ENCODE data around the gene SIM1.

The SIM1 gene

DNA sequence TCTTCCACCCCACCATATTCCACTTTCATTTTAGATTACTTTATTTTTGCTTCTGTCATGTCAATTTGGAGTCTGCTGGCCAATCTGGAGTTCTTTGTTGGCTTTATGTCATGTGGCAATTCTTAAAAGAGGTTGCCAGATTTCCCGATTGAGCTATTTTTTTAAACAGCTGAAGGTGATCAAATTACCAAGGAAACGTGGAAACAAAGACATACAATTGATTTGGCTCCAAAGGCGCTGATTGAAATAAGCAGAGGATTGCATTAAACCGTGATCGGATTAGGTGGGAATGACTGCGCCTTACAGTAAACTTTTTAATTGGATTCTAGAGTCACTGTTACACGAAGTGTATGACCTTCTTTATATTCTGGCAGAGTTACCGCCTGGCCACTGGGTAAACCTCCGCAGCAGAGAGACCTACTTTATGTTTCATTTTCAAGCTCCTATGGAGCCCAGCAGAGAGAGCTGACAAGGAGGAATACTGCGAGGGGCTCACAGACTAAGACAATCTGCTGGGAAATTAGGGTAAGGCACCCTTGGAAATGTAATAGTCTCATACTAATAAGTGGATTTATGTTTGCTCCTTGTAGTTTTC, 37.9 kb downstream of the SIM1 start:
- no peaks in the 10 kb centered on the region for H3K4me1 Mint-ChIP-seq
- H3K27ac Mint-ChIP-seq: no peak overlapping the region
- no peak overlapping the region for H3K4me3 Mint-ChIP-seq
- H3K9me3 Mint-ChIP-seq: no peaks in the 10 kb centered on the region
- ATAC-seq: no peak
- H3K36me3 Mint-ChIP-seq: no peaks in the 10 kb centered on the region
- H3K27me3 Mint-ChIP-seq: peaks cover 10% of the 10 kb centered on the region

DNA sequence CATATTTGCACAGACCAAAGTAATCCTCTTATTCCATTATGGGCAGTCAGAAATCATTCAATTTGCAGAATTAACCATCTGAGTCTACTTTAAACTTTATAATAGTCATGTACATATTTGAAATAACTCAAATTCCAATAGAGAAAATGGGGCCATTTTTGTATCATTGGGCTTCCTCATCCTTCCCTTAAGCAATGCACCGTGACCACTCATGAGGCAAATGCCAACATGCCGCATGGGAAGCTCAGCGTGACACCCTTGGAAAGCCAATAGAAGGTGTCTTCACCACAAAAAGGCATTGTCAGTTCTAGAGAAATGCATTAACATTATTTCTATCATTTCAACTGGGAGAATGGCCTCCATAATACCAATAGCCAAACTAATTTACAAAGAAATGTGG, 38.5 kb downstream of the SIM1 start:
- Mint-ChIP-seq H3K4me3 (no peak overlapping the region), H3K36me3 (no peaks in the 10 kb centered on the region), H3K9me3 (no peaks in the 10 kb centered on the region), H3K4me1 (no peaks in the 10 kb centered on the region), H3K27ac (no peak overlapping the region), H3K27me3 (peaks cover 10% of the 10 kb centered on the region)
- no peak for ATAC-seq

DNA sequence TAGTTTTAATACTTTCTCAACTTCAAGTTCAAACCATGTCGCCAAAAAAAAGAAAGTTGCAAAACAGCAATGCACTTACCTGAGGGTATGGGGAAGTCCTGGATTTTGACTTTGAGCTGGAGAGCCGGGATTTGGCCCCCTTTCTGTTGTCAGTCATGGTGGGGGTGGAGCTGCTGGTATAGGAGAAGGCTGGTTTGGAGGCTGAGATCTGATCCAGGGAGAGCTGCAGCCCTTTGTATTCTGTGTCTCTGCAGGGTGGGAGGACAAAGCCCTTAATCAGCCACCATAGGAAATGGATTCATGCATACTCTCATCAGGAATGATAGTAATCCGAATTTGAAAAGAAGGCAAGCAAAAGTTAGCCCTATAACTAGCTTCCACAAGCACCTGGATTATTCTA, 44.0 kb downstream of the SIM1 start:
- no peak for ATAC-seq
- Mint-ChIP-seq H3K27me3 (peaks cover 19% of the 10 kb centered on the region), H3K4me1 (no peaks in the 10 kb centered on the region), H3K27ac (no peak overlapping the region), H3K9me3 (no peaks in the 10 kb centered on the region), H3K4me3 (no peak overlapping the region), H3K36me3 (no peaks in the 10 kb centered on the region)

DNA sequence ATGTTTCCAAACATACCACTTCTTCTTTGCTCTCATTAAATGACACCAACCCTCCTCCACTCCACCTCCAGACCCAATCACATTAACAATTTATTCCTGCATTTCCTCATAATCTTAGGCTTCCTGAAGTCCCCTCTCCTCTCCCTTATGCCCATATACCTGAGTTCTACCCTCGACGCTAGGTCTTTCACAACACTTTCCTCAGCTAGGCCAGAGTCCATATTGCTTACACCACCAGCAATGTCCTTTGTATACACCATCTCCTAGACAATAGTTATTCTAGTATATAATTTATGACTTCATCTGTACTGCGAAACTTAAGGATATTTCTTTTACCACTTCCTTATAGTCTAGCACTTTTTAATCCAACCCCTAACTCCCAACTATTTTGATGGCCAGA, 47.7 kb downstream of the SIM1 start:
- H3K4me3 Mint-ChIP-seq: no peak overlapping the region
- H3K27me3 Mint-ChIP-seq: peaks cover 12% of the 10 kb centered on the region
- no peaks in the 10 kb centered on the region for H3K9me3 Mint-ChIP-seq
- ATAC-seq: no peak
- H3K36me3 Mint-ChIP-seq: no peaks in the 10 kb centered on the region
- H3K27ac Mint-ChIP-seq: no peak overlapping the region
- no peaks in the 10 kb centered on the region for H3K4me1 Mint-ChIP-seq

DNA sequence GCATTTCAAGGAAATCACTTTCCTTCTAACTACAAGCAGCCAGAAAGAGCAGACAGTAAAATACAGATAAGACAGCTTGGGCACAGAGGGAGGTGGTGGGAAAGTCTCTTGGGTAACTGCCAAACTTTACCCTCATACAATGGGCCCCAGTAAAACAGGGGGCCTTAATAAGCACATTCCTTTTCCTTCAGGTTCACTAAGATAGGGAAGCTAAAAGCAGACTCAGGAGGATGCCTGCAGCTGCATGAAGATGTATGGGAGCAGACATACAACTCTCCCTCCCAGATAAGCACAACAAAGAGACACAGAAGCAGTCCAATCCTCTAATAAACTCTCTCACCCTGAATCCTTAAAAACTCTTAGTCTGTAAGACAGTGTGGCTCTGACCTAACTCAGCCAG, 49.0 kb downstream of the SIM1 start:
- Mint-ChIP-seq H3K9me3 (no peaks in the 10 kb centered on the region), H3K27ac (no peak overlapping the region), H3K36me3 (no peaks in the 10 kb centered on the region), H3K4me3 (no peak overlapping the region), H3K4me1 (no peaks in the 10 kb centered on the region), H3K27me3 (peaks cover 23% of the 10 kb centered on the region)
- ATAC-seq: no peak

DNA sequence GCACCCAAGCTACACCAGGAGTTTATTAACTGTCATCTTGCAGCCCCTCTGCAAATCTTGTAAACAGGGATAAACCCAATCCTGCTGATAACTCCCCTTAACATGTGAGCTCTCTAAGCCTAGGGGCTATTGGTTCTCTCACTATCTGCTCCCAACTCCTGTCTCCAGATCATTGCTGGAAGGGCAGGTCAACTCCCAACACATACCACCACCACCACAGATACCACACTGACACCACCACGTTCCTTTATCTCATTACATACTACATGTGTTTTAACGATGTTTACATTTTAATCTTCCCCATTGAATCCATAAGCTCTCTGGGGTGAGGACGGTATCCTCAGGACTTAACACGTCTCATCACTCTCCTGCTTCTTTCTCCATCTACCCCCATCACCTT, 51.8 kb downstream of the SIM1 start:
- H3K27ac Mint-ChIP-seq: no peak overlapping the region
- H3K4me1 Mint-ChIP-seq: no peaks in the 10 kb centered on the region
- no peaks in the 10 kb centered on the region for H3K9me3 Mint-ChIP-seq
- ATAC-seq: no peak
- peaks cover 23% of the 10 kb centered on the region for H3K27me3 Mint-ChIP-seq
- no peaks in the 10 kb centered on the region for H3K36me3 Mint-ChIP-seq
- no peak overlapping the region for H3K4me3 Mint-ChIP-seq

DNA sequence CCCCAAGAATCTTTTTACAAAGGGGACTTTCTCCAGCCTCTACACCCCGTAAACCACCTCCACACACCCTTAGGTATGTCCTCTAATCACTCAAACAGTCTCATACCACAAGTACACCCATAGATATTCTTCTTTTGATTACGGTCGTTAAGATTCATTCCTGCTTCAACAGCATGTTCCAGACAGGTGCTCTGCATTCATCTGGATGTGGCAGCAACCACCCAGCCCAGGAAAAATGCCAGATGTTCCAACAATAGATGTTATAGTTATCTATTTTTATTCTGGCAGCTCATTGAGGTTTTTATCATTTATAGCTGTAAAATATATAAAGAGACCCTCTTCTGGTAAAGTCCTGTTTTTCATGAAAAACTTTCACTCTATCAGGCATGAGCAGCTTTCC, 60.7 kb downstream of the SIM1 start:
- H3K9me3 Mint-ChIP-seq: no peaks in the 10 kb centered on the region
- H3K4me3 Mint-ChIP-seq: no peak overlapping the region
- no peaks in the 10 kb centered on the region for H3K27me3 Mint-ChIP-seq
- H3K36me3 Mint-ChIP-seq: no peaks in the 10 kb centered on the region
- no peak overlapping the region for H3K27ac Mint-ChIP-seq
- H3K4me1 Mint-ChIP-seq: no peaks in the 10 kb centered on the region
- no peak for ATAC-seq

DNA sequence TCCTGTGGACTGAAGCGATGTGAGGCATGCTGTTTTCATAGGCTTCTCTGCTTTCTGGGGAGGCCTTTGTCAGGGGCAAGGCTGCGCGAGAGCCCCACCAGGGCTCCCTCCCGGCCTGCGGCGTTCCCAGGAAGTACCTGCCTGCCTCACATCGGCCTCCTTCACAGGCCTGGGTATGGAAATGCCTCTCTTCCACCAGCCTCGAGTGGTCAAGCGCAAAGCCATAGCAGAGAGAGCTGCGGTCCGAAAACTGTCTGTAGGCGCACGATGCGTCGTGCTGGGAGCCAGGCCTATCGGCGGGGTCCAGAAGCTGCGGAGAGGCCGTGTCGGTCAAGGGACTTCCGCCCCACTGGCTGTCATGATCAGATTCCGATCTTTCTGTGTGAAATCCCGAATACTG, 71.2 kb downstream of the SIM1 start:
- no peak for ATAC-seq
- Mint-ChIP-seq H3K4me3 (no peak overlapping the region), H3K9me3 (peaks cover 4% of the 10 kb centered on the region), H3K27ac (no peak overlapping the region), H3K4me1 (no peaks in the 10 kb centered on the region), H3K36me3 (no peaks in the 10 kb centered on the region), H3K27me3 (peaks cover under 1% of the 10 kb centered on the region)

DNA sequence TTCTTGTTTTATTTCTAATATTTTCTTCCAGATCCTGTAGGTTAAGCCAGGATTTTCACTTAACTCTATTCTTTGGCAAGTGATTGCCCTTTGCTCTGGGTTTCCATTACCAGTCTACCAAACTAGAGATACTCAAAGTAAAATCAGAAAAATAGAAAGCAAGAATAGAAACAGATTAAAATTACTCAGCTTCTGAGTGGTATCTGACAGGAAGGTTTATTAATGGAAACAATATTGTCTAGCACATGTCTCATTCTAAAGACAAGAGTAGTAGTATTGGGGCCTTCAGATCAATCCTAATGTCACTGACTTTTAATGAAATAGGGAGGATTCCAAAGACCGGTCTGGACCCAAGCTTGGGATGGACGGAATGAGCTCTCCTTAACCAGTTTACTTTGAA, 72.3 kb downstream of the SIM1 start:
- no peaks in the 10 kb centered on the region for H3K4me1 Mint-ChIP-seq

DNA sequence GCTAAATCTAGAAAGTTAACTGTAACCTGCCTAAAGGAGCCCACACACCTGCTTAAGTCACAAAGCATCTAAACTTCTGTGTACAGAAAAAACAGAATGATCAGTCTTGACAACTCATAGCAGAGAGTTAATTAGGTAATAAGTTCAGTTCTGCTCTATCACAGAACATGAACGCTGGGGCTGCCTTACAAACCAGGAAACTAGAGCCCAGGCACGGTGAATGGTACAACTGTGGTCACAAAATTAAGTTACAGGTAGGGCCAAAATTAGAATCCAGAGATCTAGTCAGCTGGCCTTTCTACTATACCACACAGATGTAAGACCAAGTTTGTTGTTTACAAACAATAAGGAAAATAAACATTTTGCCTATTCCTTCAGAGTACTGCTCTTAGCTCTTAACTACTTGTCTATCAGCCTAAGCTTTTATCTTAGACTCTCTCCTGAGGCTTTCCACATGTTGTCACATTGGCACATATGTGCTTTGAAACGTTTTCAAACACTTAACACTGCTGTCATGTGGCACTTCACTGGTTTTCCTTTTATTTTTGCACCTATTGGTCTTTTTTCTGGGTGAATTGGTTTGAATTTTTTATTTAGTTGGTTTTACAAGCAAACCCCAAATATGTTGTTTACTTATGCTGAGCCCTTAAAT, 75.7 kb downstream of the SIM1 start:
- Mint-ChIP-seq H3K27ac (no peak overlapping the region), H3K36me3 (no peaks in the 10 kb centered on the region), H3K9me3 (no peaks in the 10 kb centered on the region), H3K4me3 (no peak overlapping the region), H3K27me3 (peaks cover 11% of the 10 kb centered on the region), H3K4me1 (no peaks in the 10 kb centered on the region)
- ATAC-seq: no peak

More for the DNA sequence above, 72.3 kb downstream of the SIM1 start:
- ATAC-seq: no peak
- Mint-ChIP-seq H3K27ac (no peak overlapping the region), H3K4me3 (no peak overlapping the region), H3K9me3 (no peaks in the 10 kb centered on the region), H3K27me3 (peaks cover 11% of the 10 kb centered on the region), H3K36me3 (no peaks in the 10 kb centered on the region)

DNA sequence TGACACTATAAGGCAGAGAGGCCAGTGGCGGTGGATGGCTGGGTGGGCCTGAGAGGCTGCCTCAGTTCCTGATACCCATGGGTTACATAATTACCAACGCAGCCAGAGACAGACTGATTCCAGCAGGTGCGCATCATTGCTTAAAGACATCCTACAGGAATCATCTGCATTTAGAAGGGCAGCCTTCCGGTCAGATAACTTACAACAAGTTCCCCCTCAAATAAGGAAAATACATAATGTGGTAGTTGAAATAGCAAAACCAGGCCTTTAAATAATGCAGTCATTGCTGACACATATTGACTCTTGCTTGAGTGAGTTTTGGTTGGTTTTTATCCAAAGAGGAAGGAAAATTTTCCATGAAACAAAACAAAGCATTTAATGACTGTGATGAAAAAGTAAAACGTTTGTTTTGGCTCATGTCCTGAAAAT, 81.9 kb downstream of the SIM1 start:
- Mint-ChIP-seq H3K9me3 (no peaks in the 10 kb centered on the region), H3K4me1 (no peaks in the 10 kb centered on the region), H3K27me3 (peaks cover 4% of the 10 kb centered on the region), H3K4me3 (no peak overlapping the region), H3K27ac (no peak overlapping the region), H3K36me3 (no peaks in the 10 kb centered on the region)
- ATAC-seq: no peak

DNA sequence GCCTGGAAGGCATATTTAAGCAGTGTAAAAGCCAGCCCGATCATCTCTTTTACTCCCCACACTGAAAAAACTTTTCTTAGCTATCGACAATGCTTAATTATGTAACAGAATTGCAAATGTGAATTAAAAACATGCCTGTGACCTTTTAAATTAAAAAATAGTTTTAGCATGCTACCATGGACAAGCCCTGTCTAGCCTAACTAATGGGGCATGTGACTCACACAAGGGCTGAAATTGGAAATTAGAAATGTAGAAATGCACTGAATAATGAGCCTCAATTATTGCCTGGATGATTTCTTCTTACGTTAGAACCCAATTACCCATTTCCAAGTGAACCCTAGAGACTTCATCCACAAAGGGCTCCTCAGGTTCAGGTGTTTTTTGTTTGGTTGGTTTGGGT, 82.7 kb downstream of the SIM1 start:
- ATAC-seq: no peak
- Mint-ChIP-seq H3K9me3 (no peaks in the 10 kb centered on the region), H3K27ac (no peak overlapping the region), H3K4me3 (no peak overlapping the region), H3K4me1 (no peaks in the 10 kb centered on the region), H3K36me3 (no peaks in the 10 kb centered on the region), H3K27me3 (no peaks in the 10 kb centered on the region)

DNA sequence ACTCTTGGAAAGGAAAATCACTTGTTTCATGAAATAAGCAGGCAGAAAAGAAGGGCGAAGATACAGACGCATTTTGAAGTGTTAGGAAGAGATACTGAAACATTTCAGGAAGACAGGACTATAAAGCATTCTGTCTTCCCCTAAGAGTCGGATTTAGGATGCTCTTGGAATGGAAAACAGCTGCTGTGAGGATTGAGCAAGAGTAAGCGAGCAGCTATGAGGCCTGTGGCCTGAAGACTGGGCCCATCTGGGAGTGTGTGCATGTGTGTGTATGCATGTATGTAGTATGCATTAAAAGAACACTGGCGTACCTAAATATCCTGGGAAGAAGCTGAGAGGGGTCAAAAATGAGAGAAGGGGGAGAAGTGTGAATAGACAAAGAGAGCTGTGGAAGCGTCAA, 83.6 kb downstream of the SIM1 start:
- ATAC-seq: no peak
- Mint-ChIP-seq H3K4me1 (no peaks in the 10 kb centered on the region), H3K27ac (no peak overlapping the region), H3K27me3 (no peaks in the 10 kb centered on the region), H3K9me3 (no peaks in the 10 kb centered on the region), H3K4me3 (no peak overlapping the region), H3K36me3 (no peaks in the 10 kb centered on the region)

DNA sequence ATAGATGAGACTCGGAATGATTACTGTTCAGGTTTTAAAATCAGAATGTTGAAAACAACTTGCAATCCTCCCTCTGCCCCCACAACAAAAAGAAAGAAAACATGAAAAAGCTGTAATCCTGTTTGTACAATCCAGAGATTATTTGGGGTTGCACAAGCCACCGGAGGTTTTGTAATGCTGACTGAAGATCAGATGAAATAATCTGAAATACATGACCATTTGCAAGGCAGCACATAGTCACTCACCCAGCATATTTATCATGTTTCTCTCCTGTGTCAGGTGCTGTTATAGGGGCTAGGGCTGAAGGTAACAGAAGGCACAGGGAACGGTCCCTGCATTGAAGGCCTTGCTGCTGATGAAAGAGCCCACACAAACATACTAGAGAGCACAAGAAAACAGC, 85.3 kb downstream of the SIM1 start:
- no peak for ATAC-seq
- no peaks in the 10 kb centered on the region for H3K4me1 Mint-ChIP-seq
- H3K9me3 Mint-ChIP-seq: no peaks in the 10 kb centered on the region
- H3K4me3 Mint-ChIP-seq: no peak overlapping the region
- no peaks in the 10 kb centered on the region for H3K27me3 Mint-ChIP-seq
- no peak overlapping the region for H3K27ac Mint-ChIP-seq
- H3K36me3 Mint-ChIP-seq: no peaks in the 10 kb centered on the region

DNA sequence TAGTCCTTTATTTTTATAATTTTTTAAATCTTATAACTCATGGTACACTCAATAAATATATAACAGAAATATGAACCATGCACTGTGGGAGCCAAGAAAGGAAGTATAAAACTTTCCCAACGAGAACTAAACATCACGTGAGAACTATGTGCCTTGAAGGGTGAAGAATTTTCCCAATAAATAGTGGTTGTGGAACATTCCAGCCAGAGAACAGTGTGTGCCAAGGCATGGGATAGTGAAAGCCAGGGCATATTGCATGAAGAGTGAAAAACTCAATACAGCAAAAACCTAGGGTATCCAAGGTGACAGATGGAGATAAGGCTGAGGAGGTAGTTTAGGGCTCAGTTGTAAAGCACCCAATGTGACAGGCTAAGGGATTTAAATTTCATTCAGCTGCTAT, 86.1 kb downstream of the SIM1 start:
- no peaks in the 10 kb centered on the region for H3K9me3 Mint-ChIP-seq
- no peak overlapping the region for H3K4me3 Mint-ChIP-seq
- no peak for ATAC-seq
- H3K36me3 Mint-ChIP-seq: no peaks in the 10 kb centered on the region
- H3K4me1 Mint-ChIP-seq: no peaks in the 10 kb centered on the region
- H3K27ac Mint-ChIP-seq: no peak overlapping the region
- no peaks in the 10 kb centered on the region for H3K27me3 Mint-ChIP-seq

DNA sequence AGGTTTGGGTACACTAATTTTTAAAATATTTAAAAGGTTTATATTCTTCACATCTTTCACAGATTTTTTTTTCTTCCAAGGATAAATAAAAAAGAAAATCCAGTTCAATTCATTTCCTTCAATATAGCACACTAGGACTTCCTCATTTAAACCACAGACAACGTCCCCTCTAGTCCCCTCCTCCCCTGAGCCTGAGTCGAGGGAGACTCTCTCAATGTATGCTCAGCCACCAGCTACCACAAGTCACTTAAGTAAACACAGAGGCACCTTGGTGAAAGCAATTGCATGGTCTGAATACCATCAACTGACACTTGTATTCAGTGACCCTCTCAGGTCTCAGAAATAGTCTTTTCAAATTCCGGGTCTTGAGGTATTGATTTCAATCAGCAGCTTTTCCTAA, 88.6 kb downstream of the SIM1 start:
- Mint-ChIP-seq H3K36me3 (no peaks in the 10 kb centered on the region), H3K4me3 (no peak overlapping the region), H3K9me3 (no peaks in the 10 kb centered on the region), H3K27me3 (no peaks in the 10 kb centered on the region), H3K4me1 (no peaks in the 10 kb centered on the region), H3K27ac (no peak overlapping the region)
- no peak for ATAC-seq

Data from stimulated activated memory B cell treated with anti-CD40 and anti-IgM and Interleukin-4, amounts not matched to agents 10 μg/mL and 1 μg/mL and 100 μg/mL, for 72 hours (primary cell).